ENCODE measurements around the gene FAM177B.

FAM177B gene

DNA sequence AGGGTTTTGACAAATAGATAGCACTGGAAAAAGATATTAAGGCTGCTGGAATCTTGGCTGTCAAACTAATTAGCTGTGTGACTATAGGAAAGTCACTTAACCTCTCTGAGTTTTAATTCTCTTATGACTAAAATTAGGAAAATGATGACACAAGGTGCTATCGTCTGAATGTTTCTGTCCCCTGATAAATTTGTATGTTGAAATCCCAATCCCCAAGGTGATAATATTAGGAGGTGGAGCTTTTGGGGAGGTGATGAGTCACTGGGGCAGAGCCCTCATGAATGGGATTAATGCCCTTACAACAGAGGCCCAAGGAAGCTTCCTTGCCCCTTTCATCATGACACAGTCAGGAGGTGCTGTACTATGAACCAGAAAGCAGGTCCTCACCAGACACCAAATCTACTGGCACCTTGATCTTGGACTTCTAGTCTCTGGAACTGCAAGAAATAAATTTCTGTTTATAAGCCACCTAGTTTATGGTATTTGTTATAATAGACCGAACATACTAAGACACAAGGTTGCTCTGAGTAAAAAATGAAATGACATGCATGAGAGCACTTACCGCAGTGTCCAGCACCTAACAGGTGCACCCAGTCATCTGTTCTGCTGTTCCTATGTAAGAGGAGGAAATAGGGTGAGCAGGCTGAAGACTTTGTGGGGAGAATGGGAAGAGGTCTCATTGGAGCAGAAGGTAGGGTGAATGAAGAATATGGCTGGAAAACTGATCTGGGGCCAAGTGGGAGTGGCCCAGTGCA lies 51.6 kb downstream of the FAM177B start:
- DNase-seq = no peak

DNA sequence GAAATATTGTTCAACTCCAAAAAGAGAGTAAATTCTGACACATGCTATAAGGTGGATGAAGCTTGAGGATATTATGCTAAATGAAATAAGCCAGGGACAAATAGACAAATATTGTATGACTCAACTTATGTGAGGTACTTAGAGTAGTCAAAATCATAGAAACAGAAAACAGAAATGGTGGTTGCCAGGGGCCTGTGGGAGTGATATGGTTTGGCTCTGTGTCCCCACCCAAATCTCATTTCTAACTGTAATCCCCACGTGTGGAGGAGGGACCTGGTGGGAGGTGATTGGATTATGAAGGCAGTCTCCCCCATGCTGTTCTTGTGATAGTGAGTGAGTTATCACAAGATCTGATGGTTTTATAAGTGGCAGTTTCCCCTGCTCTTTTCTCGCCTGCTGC lies 53.1 kb downstream of the FAM177B start:
- DNase-seq = no peak

DNA sequence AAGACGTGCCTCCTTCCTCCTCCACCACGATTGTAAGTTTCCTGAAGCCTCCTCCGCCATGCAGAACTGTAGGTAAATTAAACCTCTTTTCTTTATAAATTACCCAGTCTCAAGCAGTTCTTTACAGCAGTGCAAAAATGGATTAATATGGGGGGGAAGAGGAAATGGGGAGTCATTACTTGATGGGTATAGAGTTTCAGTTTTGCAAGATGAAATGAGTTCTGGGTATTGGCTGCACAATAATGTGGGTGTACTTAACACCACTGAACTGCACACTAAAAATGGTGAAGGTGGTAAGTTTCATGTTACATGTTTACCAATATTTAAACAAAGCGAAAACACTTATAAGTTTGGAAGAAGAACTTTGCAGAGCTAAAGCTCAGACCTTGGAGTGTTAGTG lies 53.5 kb downstream of the FAM177B start:
- no peak for DNase-seq

GRCh38 chr1:222791006-222791710 lies 54.2 kb downstream of the FAM177B start:
- no peak for DNase-seq

DNA sequence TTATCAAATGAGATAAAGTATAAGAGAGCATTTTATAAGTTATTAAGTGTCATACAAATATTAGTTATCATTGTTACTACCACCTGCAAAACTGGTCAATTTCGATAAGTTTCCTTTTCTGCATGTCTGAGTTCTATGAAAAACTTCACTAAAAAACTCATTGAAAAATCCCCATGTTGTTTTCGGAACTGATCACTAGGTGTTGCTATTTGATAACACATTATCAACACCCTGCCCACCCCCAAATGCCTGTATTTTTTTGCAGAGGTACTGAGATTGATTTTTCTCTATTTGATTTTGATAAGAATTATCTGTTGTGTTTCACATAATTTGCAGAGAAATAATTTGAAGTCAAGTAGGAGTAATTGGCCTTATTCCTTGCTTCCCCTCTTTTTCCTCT lies 55.7 kb downstream of the FAM177B start:
- no peak for DNase-seq

DNA sequence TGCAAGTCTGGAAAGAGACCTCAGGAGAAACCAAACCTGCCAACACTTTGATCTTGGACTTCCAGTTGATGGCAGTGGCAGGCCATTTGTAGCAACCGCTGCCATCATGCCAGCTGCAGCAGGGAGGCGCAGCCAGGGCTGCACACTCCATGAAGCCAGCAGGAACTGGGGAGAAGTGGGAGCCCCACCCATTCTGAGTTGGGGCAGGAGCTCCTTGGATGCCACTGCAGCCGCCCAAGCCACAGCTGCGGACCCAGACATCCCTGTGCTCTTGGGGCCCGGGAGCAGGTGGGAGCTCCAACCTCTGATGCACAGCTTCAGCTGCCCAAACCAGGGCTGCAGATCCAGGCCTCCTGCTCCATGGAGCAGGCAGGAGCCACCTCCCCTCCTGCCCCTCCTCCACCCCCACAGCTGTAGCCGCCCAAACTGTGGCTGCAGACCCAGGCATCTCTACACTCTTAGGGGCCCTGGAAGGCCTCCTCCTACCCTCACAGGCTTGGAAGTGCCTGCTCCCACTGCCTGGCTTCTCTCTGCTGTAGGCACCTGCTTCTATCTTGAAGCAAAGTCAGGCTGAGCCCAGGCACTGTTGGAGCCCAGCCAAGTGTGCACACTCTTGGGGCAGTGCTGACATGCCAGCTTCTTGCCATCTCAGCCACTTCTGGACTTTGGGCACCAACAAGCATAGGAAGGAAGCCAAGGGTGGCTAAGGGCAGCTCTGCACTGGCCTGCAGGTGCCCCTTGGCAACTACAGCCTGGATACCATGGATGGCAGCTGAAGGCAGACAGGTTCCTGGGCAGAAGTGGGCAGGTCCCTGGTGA lies 57.9 kb downstream of the FAM177B start:
- DNase-seq = no peak

- DNase-seq = no peak
These were observed 61.1 kb downstream of the FAM177B start for GRCh38 chr1:222798116-222798515.

DNA sequence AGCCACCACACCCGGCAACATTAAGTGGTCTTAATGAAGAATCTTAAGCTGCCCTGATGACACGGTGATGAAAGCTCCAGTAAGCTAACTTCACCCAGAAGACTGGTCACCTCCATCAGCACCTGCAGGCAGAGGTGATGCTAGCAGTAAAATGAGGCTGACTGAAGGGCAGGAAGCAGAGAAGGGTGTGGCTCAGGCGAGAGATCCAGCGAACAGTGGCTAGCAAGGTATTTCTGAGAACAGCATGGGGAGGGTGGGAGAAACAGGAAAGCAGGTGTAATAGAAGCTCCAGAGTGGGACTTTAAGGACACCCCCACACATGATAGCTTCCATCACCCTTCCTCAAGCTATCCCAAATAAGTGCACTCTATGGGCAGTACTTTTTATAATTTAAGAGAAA lies 62.0 kb downstream of the FAM177B start:
- DNase-seq = no peak
